HUDEP-2 (cell line): Measurements from ENCODE around the gene CDK2.

Experiments
- DNase-seq, 76 experiments: peaks; one replicate each; lab custom pipeline; 2025; ENCODE audit not compliant: unreplicated experiment in 76 of 76; lab: John Stamatoyannopoulos, UW

Gene CDK2

DNA sequence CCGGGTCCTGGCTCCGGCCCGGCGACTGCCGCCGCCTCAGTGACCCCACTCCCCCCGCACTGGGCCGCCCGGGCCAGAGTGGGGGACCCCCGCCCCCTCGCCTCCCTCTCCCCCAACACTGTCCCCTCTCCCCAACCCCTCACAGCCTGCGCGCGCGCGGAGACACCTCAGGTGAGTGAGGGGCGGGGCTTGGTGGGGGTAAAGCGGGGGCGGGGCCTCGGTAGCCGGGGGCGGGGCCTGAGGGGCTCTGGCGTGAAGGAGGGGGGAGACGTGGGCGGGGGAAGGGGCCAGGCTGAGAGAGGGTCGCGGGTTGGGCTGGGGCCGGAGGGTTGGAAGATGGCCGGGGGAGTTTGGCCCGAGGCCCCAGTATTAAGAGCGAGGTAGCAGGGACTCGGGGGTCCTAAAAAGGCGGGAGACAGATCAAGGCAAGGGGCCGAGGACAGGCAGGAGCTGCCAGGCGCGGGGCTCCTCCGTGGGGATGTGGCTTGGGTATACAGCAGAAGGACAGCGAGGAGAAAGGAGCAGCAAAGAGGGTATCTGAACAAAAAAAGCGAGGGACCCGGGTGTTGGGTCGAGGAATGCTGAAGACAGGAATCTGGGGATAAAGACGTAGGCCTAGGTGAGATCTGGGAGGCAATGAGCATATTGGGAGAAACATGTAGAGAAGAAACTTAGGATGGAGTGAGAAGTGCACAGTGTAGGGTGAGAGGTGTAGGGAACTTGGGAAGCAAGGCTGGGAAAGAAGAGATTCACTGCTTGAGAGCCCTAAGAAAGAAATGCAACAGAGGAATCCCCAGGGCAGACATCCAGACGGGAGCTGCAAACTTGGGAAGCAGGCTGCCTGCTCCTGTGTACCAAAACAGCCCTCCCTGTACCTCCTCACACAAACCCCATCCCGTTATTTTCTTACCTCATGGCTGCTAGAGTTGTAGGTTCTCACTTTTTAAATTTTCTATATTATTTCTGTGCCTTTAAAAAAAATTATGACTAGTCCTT lies 41.2 kb downstream of the CDK2 start:
- DNase-seq, result peak in 34 of 76 experiments; percentile 3 to 48 (median 26)

GRCh38 chr12:56010111-56010570 lies 43.5 kb downstream of the CDK2 start:
- peak in 1 of 76 experiments; percentile 15 for DNase-seq

DNA sequence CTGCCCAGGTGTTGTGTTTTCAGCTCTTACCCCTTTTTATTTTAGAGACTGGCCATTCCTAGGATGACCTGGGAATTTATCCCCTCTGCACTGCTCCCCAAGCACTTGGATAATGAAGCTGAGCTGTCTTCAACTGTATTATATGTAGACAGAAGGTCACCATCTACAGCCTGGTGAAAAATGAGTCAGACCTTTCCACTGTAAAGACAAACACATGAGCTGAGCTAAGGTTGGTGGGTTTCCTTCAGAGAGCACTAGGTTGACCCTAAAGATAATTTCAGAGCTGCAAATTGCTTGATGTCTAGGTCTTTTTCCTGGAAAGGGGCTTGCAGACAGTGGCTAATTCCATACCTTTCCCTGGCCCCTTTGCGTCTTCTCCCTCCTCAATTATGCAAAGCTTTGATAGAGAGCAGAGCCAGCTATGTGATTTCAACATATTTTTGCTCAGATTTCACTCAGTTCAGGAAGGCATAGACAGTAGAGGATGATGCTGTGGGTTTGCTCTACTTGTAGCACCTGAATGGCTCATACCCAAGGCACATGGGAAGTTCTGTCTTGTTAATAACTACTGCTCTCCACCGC lies 45.0 kb downstream of the CDK2 start:
- no peak for DNase-seq

GRCh38 chr12:56013482-56013881 lies 46.9 kb downstream of the CDK2 start:
- no peak for DNase-seq

- DNase-seq, result no peak
Measured at GRCh38 chr12:56014205-56014604, 47.6 kb downstream of the CDK2 start.

- no peak for DNase-seq
Measured at GRCh38 chr12:56017181-56017580, 50.6 kb downstream of the CDK2 start.

GRCh38 chr12:56018356-56018755 lies 51.7 kb downstream of the CDK2 start:
- no peak for DNase-seq

- peak in 34 of 76 experiments; percentile 3 to 46 (median 22) for DNase-seq
Measured at GRCh38 chr12:56020423-56021184, 54.0 kb downstream of the CDK2 start, which contains the start of gene IKZF4. Gene IKZF4, plus strand, starts transcription at chr12:56021043. Its CDS starts 451 bp downstream, at chr12:56021494.

DNA sequence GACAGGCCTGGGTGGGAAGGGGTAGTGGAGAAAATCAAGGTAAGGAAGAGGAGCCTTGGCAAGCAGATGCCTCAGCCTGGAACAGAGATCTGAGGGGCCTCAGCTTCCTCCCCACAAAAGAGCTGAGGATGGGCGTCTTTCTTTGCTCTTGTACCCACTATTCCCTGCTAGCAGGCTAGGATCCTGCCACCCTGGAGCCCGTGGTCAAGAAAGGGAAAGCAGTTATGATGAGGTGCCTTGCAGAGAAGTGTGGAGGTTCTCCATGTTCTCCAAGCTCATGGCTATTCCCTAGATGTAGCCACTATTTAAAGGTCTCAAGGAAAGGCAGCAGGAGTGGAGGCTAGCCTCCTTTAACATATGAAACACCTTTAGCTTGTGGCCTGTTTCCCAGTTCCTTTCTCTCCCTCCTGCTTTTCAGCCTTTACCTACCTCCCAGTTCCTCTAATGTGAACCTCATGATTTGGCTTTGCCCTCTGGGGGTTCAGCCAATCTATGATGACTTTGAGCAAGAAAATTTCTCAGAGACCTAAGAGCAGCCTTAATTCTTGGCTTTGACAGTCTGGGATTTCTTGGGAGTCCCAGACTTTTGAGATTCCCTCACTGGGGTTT lies 55.4 kb downstream of the CDK2 start:
- peak in 3 of 76 experiments; percentile 1 to 15 (median 5) for DNase-seq
